ENCODE data around the gene GDI1. TPM values are rescaled to one million over a fixed set of nuclear protein-coding genes. Genes with fewer than 3 reads are reported as not detected.
A peak's percentile ranks its signal among the peaks of the same experiment; 100 is the strongest.

The GDI1 gene
- total RNA-seq, 3 donors from 2014 or later (not counting 1 experiment from before 2014, with no cell fraction given): 138 to 174 (median 140) TPM

DNA sequence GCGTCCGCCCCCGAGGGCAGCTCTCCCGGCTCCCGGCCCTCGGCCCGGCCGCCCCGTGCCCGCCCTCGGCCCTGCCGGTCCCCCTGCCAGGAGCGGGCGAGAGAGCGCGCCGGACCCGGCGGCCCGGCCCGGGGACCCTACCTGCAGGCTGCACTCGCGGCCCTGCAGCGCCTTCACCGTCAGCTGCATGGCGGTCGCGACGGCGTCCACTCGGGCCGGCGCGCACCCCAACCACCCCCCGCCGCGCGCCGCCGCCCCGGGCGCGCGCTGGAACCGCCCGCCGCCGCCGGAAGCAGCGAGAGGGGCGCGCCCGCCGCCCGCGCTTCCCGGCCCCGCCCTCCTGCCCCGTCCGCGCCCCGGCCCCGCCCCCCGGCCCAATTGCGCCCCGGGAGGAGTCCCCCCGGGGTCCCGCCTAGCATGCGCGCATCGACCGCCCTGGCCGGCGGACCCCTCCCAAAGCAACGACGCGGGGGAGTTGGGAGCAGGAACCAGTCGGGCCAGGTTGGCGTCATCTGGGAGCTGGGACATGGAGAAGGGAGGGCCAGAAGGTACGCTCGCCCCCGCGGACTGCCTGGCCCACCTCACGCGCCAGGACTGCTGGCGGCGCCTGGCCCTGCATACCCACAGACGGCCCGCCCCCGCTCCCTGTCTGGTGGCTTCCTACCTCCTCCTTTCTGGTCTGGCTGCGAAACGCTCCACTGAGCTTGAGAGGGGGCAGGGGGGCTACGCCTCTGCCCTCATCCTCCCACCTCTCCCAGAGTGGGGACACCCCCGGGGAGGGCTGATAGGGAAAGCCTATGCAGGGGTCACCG lies 49.6 kb downstream of the GDI1 start, which contains the start of gene UBL4A:
Gene UBL4A, minus strand, starts transcription at position 220 of the 812 bp plus-strand sequence. Its CDS starts 31 bp downstream, at position 189.
- intact Hi-C loops (cut with micrococcal nuclease): no loop called here
- no peaks in the 10 kb centered on the region for H3K9me3 Mint-ChIP-seq
- Histone ChIP-seq H3K4me3 (ENCODE audit: low read length) (peak within 1 kb of the TSS; percentile 49), H3K27ac (ENCODE audit: low read length) (peak within 1 kb of the TSS; percentile 76), H3K36me3 (ENCODE audit: control insufficient read depth, insufficient read depth, low read length) (peaks cover 17% of the 10 kb centered on the region), H3K4me1 (ENCODE audit: control insufficient read depth, insufficient read depth, low read length) (peaks cover 59% of the 10 kb centered on the region), H3K9me3 (ENCODE audit: control insufficient read depth, insufficient read depth, low read length) (no peaks in the 10 kb centered on the region), H3K27me3 (ENCODE audit: control insufficient read depth, insufficient read depth, low read length) (no peaks in the 10 kb centered on the region)
- no peaks in the 10 kb centered on the region for H3K27me3 Mint-ChIP-seq (ENCODE audit: low read depth in 2 of 2)
- WGBS (ENCODE audit: insufficient coverage): under 1% methylated on average over 93 of the region's 95 CpGs
- ATAC-seq (peak; percentile 16 to 47 (median 30)), DNase-seq (peak; percentile 44 to 74)
- TF ChIP-seq, protein P1, sequence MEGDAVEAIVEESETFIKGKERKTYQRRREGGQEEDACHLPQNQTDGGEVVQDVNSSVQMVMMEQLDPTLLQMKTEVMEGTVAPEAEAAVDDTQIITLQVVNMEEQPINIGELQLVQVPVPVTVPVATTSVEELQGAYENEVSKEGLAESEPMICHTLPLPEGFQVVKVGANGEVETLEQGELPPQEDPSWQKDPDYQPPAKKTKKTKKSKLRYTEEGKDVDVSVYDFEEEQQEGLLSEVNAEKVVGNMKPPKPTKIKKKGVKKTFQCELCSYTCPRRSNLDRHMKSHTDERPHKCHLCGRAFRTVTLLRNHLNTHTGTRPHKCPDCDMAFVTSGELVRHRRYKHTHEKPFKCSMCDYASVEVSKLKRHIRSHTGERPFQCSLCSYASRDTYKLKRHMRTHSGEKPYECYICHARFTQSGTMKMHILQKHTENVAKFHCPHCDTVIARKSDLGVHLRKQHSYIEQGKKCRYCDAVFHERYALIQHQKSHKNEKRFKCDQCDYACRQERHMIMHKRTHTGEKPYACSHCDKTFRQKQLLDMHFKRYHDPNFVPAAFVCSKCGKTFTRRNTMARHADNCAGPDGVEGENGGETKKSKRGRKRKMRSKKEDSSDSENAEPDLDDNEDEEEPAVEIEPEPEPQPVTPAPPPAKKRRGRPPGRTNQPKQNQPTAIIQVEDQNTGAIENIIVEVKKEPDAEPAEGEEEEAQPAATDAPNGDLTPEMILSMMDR (IDR thresholded peaks at IDR 0.05): no peak
- peak within 1 kb of the TSS; percentile 88 for H3K4me3 Mint-ChIP-seq
- peaks cover 15 to 20% of the 10 kb centered on the region in 2 donors for H3K4me1 Mint-ChIP-seq
- H3K36me3 Mint-ChIP-seq: no peaks in the 10 kb centered on the region
- H3K27ac Mint-ChIP-seq: peak within 1 kb of the TSS; percentile 70 to 73

DNA sequence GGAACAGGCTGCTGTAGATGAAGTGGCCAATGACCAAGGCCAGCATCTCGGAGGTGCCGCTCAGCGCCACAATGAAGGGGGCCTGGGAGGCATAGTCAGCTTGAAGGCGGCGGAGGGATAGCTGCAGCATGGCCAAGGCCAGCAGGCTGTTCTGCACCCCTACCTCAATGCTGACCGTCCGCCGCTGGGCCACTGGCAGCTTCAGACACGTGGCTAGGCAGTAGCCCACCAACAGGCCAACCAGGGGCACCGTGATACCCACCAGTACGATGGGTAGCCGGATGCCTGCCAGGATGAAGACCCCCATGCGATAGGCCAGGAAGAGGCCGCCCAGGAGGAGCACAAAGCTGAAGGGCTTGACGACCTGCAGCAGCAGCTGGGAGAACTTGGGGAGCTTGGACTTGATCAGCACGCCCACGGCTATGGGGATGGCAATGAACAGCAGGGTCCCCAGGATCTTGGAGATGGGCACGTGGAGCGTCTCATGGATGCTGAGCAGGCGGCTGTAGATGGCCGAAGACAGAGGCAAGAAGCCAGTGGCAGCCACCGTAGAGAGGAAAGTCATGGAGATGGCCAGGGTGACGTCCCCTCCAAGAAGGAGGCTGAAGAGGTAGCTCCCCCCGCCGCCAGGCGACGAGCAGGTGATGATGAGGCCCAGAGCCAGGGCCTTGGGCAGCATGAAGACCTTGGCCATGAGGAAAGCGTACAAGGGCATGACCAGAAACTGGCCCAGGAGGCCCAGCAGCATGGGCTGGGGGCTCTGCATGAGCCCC lies 50.8 kb downstream of the GDI1 start:
- intact Hi-C loops (cut with micrococcal nuclease): no loop called here
- no peaks in the 10 kb centered on the region for H3K36me3 Mint-ChIP-seq
- TF ChIP-seq, protein P1 (IDR thresholded peaks at IDR 0.05): no peak
- H3K27ac Mint-ChIP-seq: peak overlapping the region; percentile 54 to 73
- H3K27me3 ChIP-seq (ENCODE audit: control insufficient read depth, insufficient read depth, low read length): no peaks in the 10 kb centered on the region
- WGBS (ENCODE audit: insufficient coverage): 98% methylated on average over 28 of the region's 28 CpGs
- ATAC-seq: no peak
- H3K4me3 Mint-ChIP-seq: peak overlapping the region; percentile 88
- peaks cover 17% of the 10 kb centered on the region for H3K36me3 ChIP-seq (ENCODE audit: control insufficient read depth, insufficient read depth, low read length)
- DNase-seq: no peak
- H3K27me3 Mint-ChIP-seq (ENCODE audit: low read depth in 2 of 2): no peaks in the 10 kb centered on the region
- H3K4me3 ChIP-seq (ENCODE audit: low read length): no peak overlapping the region
- H3K9me3 ChIP-seq (ENCODE audit: control insufficient read depth, insufficient read depth, low read length): no peaks in the 10 kb centered on the region
- H3K9me3 Mint-ChIP-seq: no peaks in the 10 kb centered on the region
- H3K4me1 ChIP-seq (ENCODE audit: control insufficient read depth, insufficient read depth, low read length): peaks cover 59% of the 10 kb centered on the region
- peak overlapping the region; percentile 76 for H3K27ac ChIP-seq (ENCODE audit: low read length)
- H3K4me1 Mint-ChIP-seq: peaks cover 15 to 20% of the 10 kb centered on the region in 2 donors

DNA sequence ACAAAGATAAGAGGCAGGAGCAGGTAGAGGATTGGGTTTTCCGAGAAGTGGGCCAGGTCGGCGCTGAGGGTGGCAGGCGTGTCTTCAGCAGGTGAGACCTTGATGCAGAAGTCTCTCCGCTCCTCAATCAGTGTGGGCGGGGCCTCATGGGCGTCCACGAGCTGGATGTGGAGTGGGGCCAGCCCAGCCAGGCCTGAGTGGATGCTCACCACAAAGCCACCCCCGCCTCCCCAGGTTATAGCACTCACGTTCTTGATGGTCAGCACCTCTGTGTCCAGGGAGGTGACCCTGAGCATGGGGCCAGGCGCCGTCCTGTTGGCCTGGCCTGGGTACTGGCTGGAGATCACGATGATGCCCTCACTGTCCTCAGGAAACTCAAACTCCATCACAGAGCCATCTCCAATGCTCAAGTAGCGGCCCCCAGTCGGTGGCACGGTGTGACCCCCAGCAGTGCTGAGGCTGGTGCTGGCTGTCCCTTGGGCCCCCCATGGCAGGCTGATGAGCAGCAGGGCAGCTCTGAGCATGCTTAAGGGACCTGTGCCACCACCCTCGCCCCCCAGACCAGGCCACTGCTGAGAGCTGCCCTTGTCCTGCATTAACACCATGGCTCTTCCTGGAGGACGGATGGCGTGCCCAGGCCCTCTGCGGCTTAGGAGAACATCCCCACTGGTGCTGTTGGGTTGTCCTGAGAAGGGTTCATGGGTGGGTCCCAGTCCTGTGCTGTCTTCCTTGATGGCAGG lies 51.6 kb downstream of the GDI1 start:
- H3K36me3 Mint-ChIP-seq: no peaks in the 10 kb centered on the region
- H3K27ac Mint-ChIP-seq: peak overlapping the region; percentile 73 to 93
- ATAC-seq (no peak), DNase-seq (no peak)
- H3K27me3 Mint-ChIP-seq (ENCODE audit: low read depth in 2 of 2): no peaks in the 10 kb centered on the region
- WGBS (ENCODE audit: insufficient coverage): 93% methylated on average over 20 of the region's 20 CpGs
- intact Hi-C loops (cut with micrococcal nuclease): no loop called here
- peak overlapping the region; percentile 58 for H3K4me3 Mint-ChIP-seq
- no peaks in the 10 kb centered on the region for H3K27me3 ChIP-seq (ENCODE audit: control insufficient read depth, insufficient read depth, low read length)
- H3K4me1 Mint-ChIP-seq: peaks cover 15 to 17% of the 10 kb centered on the region in 2 donors
- H3K4me3 ChIP-seq (ENCODE audit: low read length): no peak overlapping the region
- H3K9me3 Mint-ChIP-seq: no peaks in the 10 kb centered on the region
- peaks cover 59% of the 10 kb centered on the region for H3K4me1 ChIP-seq (ENCODE audit: control insufficient read depth, insufficient read depth, low read length)
- TF ChIP-seq, protein P1 (IDR thresholded peaks at IDR 0.05): no peak
- no peaks in the 10 kb centered on the region for H3K9me3 ChIP-seq (ENCODE audit: control insufficient read depth, insufficient read depth, low read length)
- H3K36me3 ChIP-seq (ENCODE audit: control insufficient read depth, insufficient read depth, low read length): peaks cover 17% of the 10 kb centered on the region
- no peak overlapping the region for H3K27ac ChIP-seq (ENCODE audit: low read length)

All from natural killer cell (primary cell).